HepG2 (cell line): ENCODE data around the gene MYPN. TPM values are rescaled to one million over a fixed set of nuclear protein-coding genes. Genes with fewer than 3 reads are reported as not detected.
"Not testable (repeated sequence)": the region's sequence is repeated elsewhere in the genome, so short reads cannot be mapped to it uniquely, and the experiment has no call there.

Experiments used
- ATAC-seq: fragments of 200-7000 bp; cut with Tn5 transposase; 3 replicates; pipeline ENCODE4 v1.9.1; 2020; ENCODE audit warnings: mild to moderate bottlenecking, moderate library complexity
- BruUV-seq: library from RNA; stranded (reverse); fragments of 400-500 nt; replicated peaks from 2 replicates; lab custom pipeline; 2021; lab: Mats Ljungman, UMichigan
- CTCF ChIA-PET: fragments of 300-600 bp; formaldehyde crosslinking; extraction: SDS; loops from one replicate; lab custom pipeline; 2021; ENCODE audit warnings: low total read pairs, inconsistent platforms, low intra/inter-chr PET ratio; lab: Yijun Ruan, JAX
- POLR2A ChIA-PET: fragments of 350-600 bp; sonication (Branson Sonifier 250); formaldehyde crosslinking; loops from one replicate; lab custom pipeline; 2020; ENCODE audit warnings: antibody characterized with exemption, inconsistent platforms; lab: Yijun Ruan, JAX
- DNase-seq: peaks from one replicate; pipeline ENCODE4 v3.0.0-alpha.2; 2015; ENCODE audit warnings: low spot score
- FAIRE-seq: peaks from 3 replicates; lab custom pipeline; 2011; peaks lifted over from hg19 to GRCh38; lab: Jason Lieb, UNC
- H2AFZ ChIP-seq: one replicate; pipeline ENCODE4 v1.6.1; 2011; ENCODE audit warnings: low read length, inconsistent platforms
- H3K27ac ChIP-seq: fragments of 300-600 bp; 3 replicates; pipeline ENCODE4 v1.8.0; 2011; ENCODE audit warnings: mixed run types, mild to moderate bottlenecking, mixed read lengths, low read length, inconsistent platforms; ENCODE audit not compliant: insufficient read depth; ENCODE audit errors: extremely low read length
- H3K27me3 ChIP-seq, 2 experiments: fragments of 200-600 bp in 1 of 2; 2 replicates in 1 of 2; 3 replicates in 1 of 2; pipeline versions ENCODE4 v1.6.0 to v1.8.0; 2011; ENCODE audit warnings: low read length in 2 of 2, mild to moderate bottlenecking in 2 of 2, moderate library complexity in 2 of 2, inconsistent platforms in 1 of 2; ENCODE audit not compliant: insufficient read depth in 2 of 2, control insufficient read depth in 1 of 2
- H3K36me3 ChIP-seq, 2 experiments: fragments of 200-600 bp in 1 of 2; replicated peaks in 1 of 2; 2 replicates in 1 of 2; 3 replicates in 1 of 2; pipeline versions ENCODE4 v1.5.1 to v1.8.0; 2011; ENCODE audit warnings: low read length in 2 of 2, inconsistent platforms in 1 of 2; ENCODE audit not compliant: insufficient read depth in 2 of 2, control insufficient read depth in 1 of 2
- H3K4me1 ChIP-seq: 2 replicates; pipeline ENCODE4 v1.5.1; 2012; ENCODE audit warnings: low read length, inconsistent platforms; ENCODE audit not compliant: insufficient read depth
- H3K4me2 ChIP-seq: 2 replicates; pipeline ENCODE4 v1.6.0; 2011; ENCODE audit warnings: low read depth, low read length, inconsistent platforms
- H3K4me3 ChIP-seq, 3 experiments: fragments of 200-600 bp in 1 of 3; sonication (generic), shearing (Covaris generic) in 1 of 3; replicated peaks in 1 of 3; 2 replicates each; pipeline ENCODE4 v1.5.1; 2011 to 2016; ENCODE audit warnings: low read length in 3 of 3, inconsistent platforms in 2 of 3, low read depth in 2 of 3, mild to moderate bottlenecking in 2 of 3, control low read depth in 1 of 3, mixed read lengths in 1 of 3; ENCODE audit not compliant: insufficient read depth in 1 of 3
- H3K79me2 ChIP-seq: one replicate; pipeline ENCODE4 v1.6.1; 2011; ENCODE audit warnings: low read length, inconsistent platforms; ENCODE audit not compliant: insufficient read depth
- H3K9ac ChIP-seq: 2 replicates; pipeline ENCODE4 v1.6.0; 2011; ENCODE audit warnings: mild to moderate bottlenecking, low read depth, low read length, inconsistent platforms; ENCODE audit not compliant: insufficient read depth
- H3K9me3 ChIP-seq: 2 replicates; pipeline ENCODE4 v1.5.1; 2012; ENCODE audit warnings: mild to moderate bottlenecking, low read length
- H4K20me1 ChIP-seq: 2 replicates; pipeline ENCODE4 v1.6.0; 2011; ENCODE audit warnings: inconsistent platforms, mild to moderate bottlenecking, low read length, moderate library complexity; ENCODE audit not compliant: insufficient read depth
- CREB1 ChIP-seq, 2 experiments: fragments of 450-650 bp in 1 of 2; IDR thresholded peaks; 2 replicates each; pipeline ENCODE4 v1.6.1; 2016 to 2017; ENCODE audit warnings: control low read depth in 1 of 2, mild to moderate bottlenecking in 1 of 2, missing compliant biosample characterization in 1 of 2, missing genetic modification characterization in 1 of 2
- ISL2 ChIP-seq: sonication (generic); formaldehyde crosslinking; IDR thresholded peaks from 2 replicates; pipeline ENCODE4 v1.5.0; 2020; ENCODE audit warnings: missing genetic modification reagents
- KMT2B ChIP-seq: IDR thresholded peaks from 2 replicates; pipeline ENCODE4 v1.6.1; 2016; ENCODE audit warnings: missing genetic modification reagents, missing compliant biosample characterization
- SRSF4 ChIP-seq: fragments of 200-400 bp; formaldehyde crosslinking; IDR thresholded peaks from one replicate; pipeline ENCODE4 v1.6.1; 2018; ENCODE audit warnings: mild to moderate bottlenecking, low read depth, low read length, moderate library complexity; ENCODE audit not compliant: poor library complexity, severe bottlenecking
- WGBS: methylation state at CpG from one replicate; pipeline ENCODE4 v1.1.6; 2017; ENCODE audit warnings: low lambda C conversion rate; 5-methylcytosine and 5-hydroxymethylcytosine counted together
- in situ Hi-C: cut with HindIII; loops from 2 replicates; pipeline ENCODE4 v1.10.0; 2017; ENCODE audit warnings: low pct_unique_long_range_greater_than_20kb; ENCODE audit not compliant: extremely low pct_ligation_motif_present
- intact Hi-C: fragments of 100-400 bp; cut with micrococcal nuclease; formaldehyde crosslinking; loops from one replicate; pipeline ENCODE4 v1.10.0; 2022; ENCODE audit not compliant: unreplicated experiment
- polyA plus RNA-seq, 8 experiments: library from polyadenylated mRNA; depleted of rRNA in 3 of 8; stranded (reverse) in 7 of 8; unstranded in 1 of 8; fragments of >200 nt; fragmentation: Illumina TruSeq in 4 of 8; extraction: Trizol in 4 of 8; gene quantifications; 2 replicates each; pipeline versions ENCODE4 v1.2.1 to v1.2.3, GENCODE V29; 2011 to 2016; ENCODE audit warnings: low read depth in 4 of 8, missing spikeins in 1 of 8, mixed read lengths in 1 of 8; ENCODE audit not compliant: insufficient read depth in 1 of 8
- total RNA-seq, 5 experiments: library from RNA; depleted of rRNA; stranded (reverse); fragments of >200 nt; fragmentation: Illumina TruSeq; extraction: Trizol; gene quantifications; 2 replicates each; pipeline ENCODE4 v1.2.3, GENCODE V29; 2016; ENCODE audit warnings: low read depth in 1 of 5
- TF ChIP-seq, protein P1 (sequence below): sonication (generic); formaldehyde crosslinking; IDR thresholded peaks from 2 replicates; pipeline ENCODE4 v1.4.0; 2020; ENCODE audit warnings: mild to moderate bottlenecking, missing genetic modification reagents, borderline replicate concordance
- TF ChIP-seq, protein P2 (sequence below): sonication (generic); formaldehyde crosslinking; IDR thresholded peaks from 2 replicates; pipeline ENCODE4 v1.5.0; 2020; ENCODE audit warnings: missing genetic modification reagents
- TF ChIP-seq, protein P3 (sequence below): sonication (generic); formaldehyde crosslinking; IDR thresholded peaks from 2 replicates; pipeline ENCODE4 v1.4.0; 2020; ENCODE audit warnings: missing genetic modification reagents, borderline replicate concordance

The MYPN gene
- total and polyA plus RNA-seq, 2 of the 13 experiments (the other 11 are each of a cell fraction or from before 2014, with no cell fraction given), result not detected

DNA sequence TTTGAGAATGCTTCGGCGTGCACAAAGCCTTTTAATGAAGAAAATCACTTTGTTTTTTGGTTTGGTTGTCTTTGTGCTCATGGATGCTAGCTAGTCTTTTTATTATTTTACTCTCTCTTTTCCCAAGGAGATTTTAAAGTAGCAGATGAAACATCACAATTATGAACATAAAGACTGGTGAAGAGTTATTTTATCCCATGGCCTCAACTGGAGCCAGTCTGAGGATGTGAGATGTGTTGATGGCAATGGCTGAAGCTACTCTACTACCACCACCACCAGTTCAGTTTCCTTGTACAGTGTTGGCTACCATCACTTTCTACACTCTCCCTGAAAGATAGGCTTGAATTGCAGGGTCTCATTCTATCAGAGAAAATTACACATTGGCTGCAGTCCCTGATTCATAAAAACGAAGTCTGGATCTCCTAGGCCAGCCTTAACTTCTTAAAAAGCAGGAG, 33.7 kb upstream of the MYPN start (continued):
- TF ChIP-seq, protein P1, sequence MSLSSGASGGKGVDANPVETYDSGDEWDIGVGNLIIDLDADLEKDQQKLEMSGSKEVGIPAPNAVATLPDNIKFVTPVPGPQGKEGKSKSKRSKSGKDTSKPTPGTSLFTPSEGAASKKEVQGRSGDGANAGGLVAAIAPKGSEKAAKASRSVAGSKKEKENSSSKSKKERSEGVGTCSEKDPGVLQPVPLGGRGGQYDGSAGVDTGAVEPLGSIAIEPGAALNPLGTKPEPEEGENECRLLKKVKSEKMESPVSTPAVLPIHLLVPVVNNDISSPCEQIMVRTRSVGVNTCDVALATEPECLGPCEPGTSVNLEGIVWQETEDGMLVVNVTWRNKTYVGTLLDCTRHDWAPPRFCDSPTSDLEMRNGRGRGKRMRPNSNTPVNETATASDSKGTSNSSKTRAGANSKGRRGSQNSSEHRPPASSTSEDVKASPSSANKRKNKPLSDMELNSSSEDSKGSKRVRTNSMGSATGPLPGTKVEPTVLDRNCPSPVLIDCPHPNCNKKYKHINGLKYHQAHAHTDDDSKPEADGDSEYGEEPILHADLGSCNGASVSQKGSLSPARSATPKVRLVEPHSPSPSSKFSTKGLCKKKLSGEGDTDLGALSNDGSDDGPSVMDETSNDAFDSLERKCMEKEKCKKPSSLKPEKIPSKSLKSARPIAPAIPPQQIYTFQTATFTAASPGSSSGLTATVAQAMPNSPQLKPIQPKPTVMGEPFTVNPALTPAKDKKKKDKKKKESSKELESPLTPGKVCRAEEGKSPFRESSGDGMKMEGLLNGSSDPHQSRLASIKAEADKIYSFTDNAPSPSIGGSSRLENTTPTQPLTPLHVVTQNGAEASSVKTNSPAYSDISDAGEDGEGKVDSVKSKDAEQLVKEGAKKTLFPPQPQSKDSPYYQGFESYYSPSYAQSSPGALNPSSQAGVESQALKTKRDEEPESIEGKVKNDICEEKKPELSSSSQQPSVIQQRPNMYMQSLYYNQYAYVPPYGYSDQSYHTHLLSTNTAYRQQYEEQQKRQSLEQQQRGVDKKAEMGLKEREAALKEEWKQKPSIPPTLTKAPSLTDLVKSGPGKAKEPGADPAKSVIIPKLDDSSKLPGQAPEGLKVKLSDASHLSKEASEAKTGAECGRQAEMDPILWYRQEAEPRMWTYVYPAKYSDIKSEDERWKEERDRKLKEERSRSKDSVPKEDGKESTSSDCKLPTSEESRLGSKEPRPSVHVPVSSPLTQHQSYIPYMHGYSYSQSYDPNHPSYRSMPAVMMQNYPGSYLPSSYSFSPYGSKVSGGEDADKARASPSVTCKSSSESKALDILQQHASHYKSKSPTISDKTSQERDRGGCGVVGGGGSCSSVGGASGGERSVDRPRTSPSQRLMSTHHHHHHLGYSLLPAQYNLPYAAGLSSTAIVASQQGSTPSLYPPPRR (CRISPR knock-in tag), result 0 out of 2 replicates have a peak, but pooled peaks have one; percentile 20
- TF ChIP-seq SRSF4 (no peak), ISL2 (0 out of 2 replicates have a peak, but pooled peaks have one; percentile 2), KMT2B (no peak), CREB1 (IDR thresholded peaks at IDR 0.05) (no peak), CREB1 (CRISPR knock-in tag; IDR thresholded peaks at IDR 0.05) (no peak)
- TF ChIP-seq, protein P2, sequence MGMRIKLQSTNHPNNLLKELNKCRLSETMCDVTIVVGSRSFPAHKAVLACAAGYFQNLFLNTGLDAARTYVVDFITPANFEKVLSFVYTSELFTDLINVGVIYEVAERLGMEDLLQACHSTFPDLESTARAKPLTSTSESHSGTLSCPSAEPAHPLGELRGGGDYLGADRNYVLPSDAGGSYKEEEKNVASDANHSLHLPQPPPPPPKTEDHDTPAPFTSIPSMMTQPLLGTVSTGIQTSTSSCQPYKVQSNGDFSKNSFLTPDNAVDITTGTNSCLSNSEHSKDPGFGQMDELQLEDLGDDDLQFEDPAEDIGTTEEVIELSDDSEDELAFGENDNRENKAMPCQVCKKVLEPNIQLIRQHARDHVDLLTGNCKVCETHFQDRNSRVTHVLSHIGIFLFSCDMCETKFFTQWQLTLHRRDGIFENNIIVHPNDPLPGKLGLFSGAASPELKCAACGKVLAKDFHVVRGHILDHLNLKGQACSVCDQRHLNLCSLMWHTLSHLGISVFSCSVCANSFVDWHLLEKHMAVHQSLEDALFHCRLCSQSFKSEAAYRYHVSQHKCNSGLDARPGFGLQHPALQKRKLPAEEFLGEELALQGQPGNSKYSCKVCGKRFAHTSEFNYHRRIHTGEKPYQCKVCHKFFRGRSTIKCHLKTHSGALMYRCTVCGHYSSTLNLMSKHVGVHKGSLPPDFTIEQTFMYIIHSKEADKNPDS (CRISPR knock-in tag), result no peak
- TF ChIP-seq, protein P3, sequence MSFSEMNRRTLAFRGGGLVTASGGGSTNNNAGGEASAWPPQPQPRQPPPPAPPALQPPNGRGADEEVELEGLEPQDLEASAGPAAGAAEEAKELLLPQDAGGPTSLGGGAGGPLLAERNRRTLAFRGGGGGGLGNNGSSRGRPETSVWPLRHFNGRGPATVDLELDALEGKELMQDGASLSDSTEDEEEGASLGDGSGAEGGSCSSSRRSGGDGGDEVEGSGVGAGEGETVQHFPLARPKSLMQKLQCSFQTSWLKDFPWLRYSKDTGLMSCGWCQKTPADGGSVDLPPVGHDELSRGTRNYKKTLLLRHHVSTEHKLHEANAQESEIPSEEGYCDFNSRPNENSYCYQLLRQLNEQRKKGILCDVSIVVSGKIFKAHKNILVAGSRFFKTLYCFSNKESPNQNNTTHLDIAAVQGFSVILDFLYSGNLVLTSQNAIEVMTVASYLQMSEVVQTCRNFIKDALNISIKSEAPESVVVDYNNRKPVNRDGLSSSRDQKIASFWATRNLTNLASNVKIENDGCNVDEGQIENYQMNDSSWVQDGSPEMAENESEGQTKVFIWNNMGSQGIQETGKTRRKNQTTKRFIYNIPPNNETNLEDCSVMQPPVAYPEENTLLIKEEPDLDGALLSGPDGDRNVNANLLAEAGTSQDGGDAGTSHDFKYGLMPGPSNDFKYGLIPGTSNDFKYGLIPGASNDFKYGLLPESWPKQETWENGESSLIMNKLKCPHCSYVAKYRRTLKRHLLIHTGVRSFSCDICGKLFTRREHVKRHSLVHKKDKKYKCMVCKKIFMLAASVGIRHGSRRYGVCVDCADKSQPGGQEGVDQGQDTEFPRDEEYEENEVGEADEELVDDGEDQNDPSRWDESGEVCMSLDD (CRISPR knock-in tag), result no peak

DNA sequence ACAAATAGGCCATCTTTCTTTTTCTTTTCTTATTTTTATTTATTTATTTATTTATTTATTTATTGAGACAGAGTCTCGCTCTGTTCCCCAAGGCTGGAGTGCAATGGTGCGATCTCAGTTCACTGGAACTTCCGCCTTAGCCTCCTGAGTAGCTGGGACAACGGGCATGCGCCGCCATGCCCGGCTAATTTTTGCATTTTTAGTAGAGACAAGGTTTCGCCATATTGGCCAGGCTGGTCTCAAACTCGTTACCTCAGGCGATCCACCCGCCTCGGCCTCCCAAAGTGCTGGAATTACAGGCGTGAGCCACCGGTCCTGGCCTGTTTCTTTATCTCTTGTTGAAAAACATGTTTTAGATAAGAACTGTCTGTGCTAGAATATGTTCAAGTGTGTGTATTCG, 33.2 kb upstream of the MYPN start:
- in situ Hi-C loops, H4K20me1 ChIP-seq, POLR2A ChIA-PET, H2AFZ ChIP-seq, BruUV-seq, H3K9ac ChIP-seq, DNase-seq, CTCF ChIA-PET, H3K27me3 ChIP-seq, ATAC-seq, H3K36me3 ChIP-seq, FAIRE-seq, H3K4me3 ChIP-seq, H3K4me2 ChIP-seq, H3K27ac ChIP-seq, H3K9me3 ChIP-seq: not testable (repeated sequence)
- H3K79me2 ChIP-seq, result peaks cover 35% of the 10 kb centered on the region
- peaks cover 32% of the 10 kb centered on the region for H3K4me1 ChIP-seq
- intact Hi-C loops, result loop anchor here (10.0 kb wide), 2 partner anchors 51 to 221 kb away; no protein-coding TSS in a partner anchor
- 96% methylated on average over 15 of the region's 15 CpGs for WGBS
